Spleen (tissue), 11 donors: ENCODE measurements around the gene CNOT6. TPM values are rescaled to one million over a fixed set of nuclear protein-coding genes. Genes with fewer than 3 reads are reported as not detected.

ENCODE experiments used
- DNase-seq: peaks from one replicate; pipeline ENCODE4 v3.0.0-alpha.2; 2020
- H3K27ac ChIP-seq, 8 donors: fragments of 200-600 bp; sonication (generic) in 7 of 8; 1 replicate in 4 of 8; 2 replicates in 4 of 8; pipeline versions ENCODE4 v1.5.0 to v1.8.0; 2016 to 2021; ENCODE audit warnings: inconsistent platforms in 4 of 8, mild to moderate bottlenecking in 4 of 8, moderate library complexity in 1 of 8
- H3K27me3 ChIP-seq, 7 donors: fragments of 200-600 bp; sonication (generic) in 6 of 7; replicated peaks in 1 of 7; 1 replicate in 4 of 7; 2 replicates in 3 of 7; pipeline versions ENCODE4 v1.5.0 to v1.8.0; 2016 to 2021; ENCODE audit warnings: inconsistent platforms in 3 of 7, mild to moderate bottlenecking in 1 of 7
- H3K36me3 ChIP-seq, 6 donors: fragments of 200-600 bp; sonication (generic) in 5 of 6; 1 replicate in 4 of 6; 2 replicates in 2 of 6; pipeline versions ENCODE4 v1.5.0 to v1.8.0; 2016 to 2021; ENCODE audit warnings: inconsistent platforms in 2 of 6
- H3K4me1 ChIP-seq, 6 donors: fragments of 200-600 bp; sonication (generic) in 5 of 6; 1 replicate in 3 of 6; 2 replicates in 3 of 6; pipeline versions ENCODE4 v1.5.0 to v1.8.0; 2016 to 2021; ENCODE audit warnings: inconsistent platforms in 3 of 6
- H3K4me3 ChIP-seq, 8 donors: fragments of 200-600 bp; sonication (generic) in 7 of 8; 1 replicate in 4 of 8; 2 replicates in 4 of 8; pipeline versions ENCODE4 v1.5.0 to v1.8.0; 2016 to 2021; ENCODE audit warnings: inconsistent platforms in 4 of 8, mild to moderate bottlenecking in 4 of 8, moderate library complexity in 2 of 8
- H3K9me3 ChIP-seq, 8 donors: fragments of 200-600 bp; sonication (generic) in 7 of 8; 1 replicate in 4 of 8; 2 replicates in 4 of 8; pipeline versions ENCODE4 v1.5.0 to v1.8.0; 2016 to 2021; ENCODE audit warnings: inconsistent platforms in 4 of 8
- POLR2A ChIP-seq, 3 donors: fragments of 450-650 bp; IDR thresholded peaks; one replicate each; pipeline ENCODE4 v1.5.1; 2017; ENCODE audit warnings: antibody characterized with exemption in 3 of 3, mild to moderate bottlenecking in 1 of 3
- POLR2AphosphoS5 ChIP-seq, 3 donors: sonication (generic); formaldehyde crosslinking; IDR thresholded peaks; one replicate each; pipeline ENCODE4 v1.5.1; 2017; ENCODE audit warnings: antibody characterized with exemption in 3 of 3
- WGBS, 5 donors: extraction: QIAGEN DNeasy Blood & Tissue Kit in 3 of 5; methylation state at CpG; one replicate each; pipeline versions ENCODE4 v1.1.5 to v1.1.7; 2013 to 2018; 5-methylcytosine and 5-hydroxymethylcytosine counted together
- intact Hi-C: fragments of 100-400 bp; cut with DNase I; formaldehyde crosslinking; loops from one replicate; pipeline ENCODE4 v1.15.0; 2023; ENCODE audit warnings: low total_unique reads
- polyA plus RNA-seq, 3 donors: library from polyadenylated mRNA; stranded (reverse); fragments of 200-250 nt; gene quantifications; one replicate each; pipeline ENCODE4 v1.2.1, GENCODE V29; 2013
- total RNA-seq, 7 donors: library from RNA; depleted of rRNA in 3 of 7; stranded (reverse); fragments of >200 nt in 3 of 7; fragmentation: NEBNext Ultra II Directional in 4 of 7; extraction: Animal tissue kit (Norgen Biotek cat#: 25700) in 4 of 7; gene quantifications; one replicate each; pipeline versions ENCODE4 v1.1.0 to v1.2.1, GENCODE V29; 2016 to 2021
- TF ChIP-seq, protein P1 (sequence below), 11 experiments: fragments of 200-600 bp in 7 of 11; fragments of 450-650 bp in 4 of 11; sonication (generic) in 4 of 11; IDR thresholded peaks in 8 of 11; conservative IDR thresholded peaks in 3 of 11; 1 replicate in 7 of 11; 2 replicates in 4 of 11; pipeline versions ENCODE4 v1.4.0 to v1.8.0; 2016 to 2021; ENCODE audit warnings: antibody characterized with exemption in 11 of 11, inconsistent platforms in 4 of 11, mild to moderate bottlenecking in 1 of 11
- donor health status: healthy with polysubstance abuse.
- donor health status: DM: no; HTN: no; CAD: no; lungs with moderate emphysema.
- donor health status: DM: no; HTN: no; CAD: no.
- donor health status: Bipolar disorder and iron deficiency.
- donor health status: healthy.
- donor health status: DM: no; HTN: no; CAD: no.
- donor health status: DM: yes; HTN: yes; CAD: no.

Gene CNOT6
- total and polyA plus RNA-seq, 10 donors = 5.5 to 26.5 (median 21.6) TPM

DNA sequence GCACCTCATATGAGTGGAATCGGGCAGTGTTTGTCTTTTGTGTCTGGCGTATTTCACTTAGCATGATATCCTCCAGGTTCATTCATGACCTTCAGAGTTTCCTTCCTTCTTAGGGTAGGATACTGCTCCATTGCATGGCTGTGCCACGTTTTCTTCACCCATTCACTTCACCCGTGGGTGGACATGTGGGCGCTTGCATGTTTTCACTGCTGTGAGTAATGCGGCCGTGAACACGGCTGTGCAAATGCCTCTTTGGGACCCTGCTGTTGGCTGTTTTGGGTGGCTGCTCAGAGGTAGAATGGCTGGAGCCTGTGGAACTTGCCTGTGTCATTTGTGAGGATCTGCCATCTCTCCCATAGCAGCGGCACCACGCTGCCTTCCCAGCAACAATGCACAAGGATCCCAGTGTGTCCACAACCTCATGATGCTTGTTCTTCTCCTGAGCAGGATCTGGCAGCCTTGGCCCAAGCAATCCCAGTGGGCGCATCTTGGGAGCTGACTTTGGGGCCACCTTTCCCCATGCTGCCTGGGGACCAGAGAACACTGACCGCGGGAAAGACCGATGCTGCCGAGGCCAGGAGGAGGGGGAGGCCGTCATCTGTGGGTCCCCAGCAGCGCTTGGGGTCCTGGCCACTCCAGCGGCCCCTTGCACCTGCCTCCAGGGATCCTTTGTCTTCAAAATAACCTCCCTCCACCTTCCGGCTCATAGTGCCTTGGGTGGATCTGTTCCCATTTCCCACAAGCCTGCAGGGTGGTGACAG lies 99.4 kb downstream of the CNOT6 start:
- intact Hi-C loops = no loop called here
- Histone ChIP-seq H3K27ac (no peak overlapping the region), H3K36me3 (no peaks in the 10 kb centered on the region), H3K4me3 (no peak overlapping the region), H3K4me1 (peaks cover 5 to 28% (median 22%) of the 10 kb centered on the region in 6 donors), H3K9me3 (no peaks in the 10 kb centered on the region), H3K27me3 (peaks cover 0 to 59% (median 28%) of the 10 kb centered on the region in 7 donors)
- no peak for DNase-seq
- WGBS, 5 donors = 75 to 91% (median 86%) methylated on average over 13 to 19 of the region's 19 CpGs
- TF ChIP-seq, protein P1, sequence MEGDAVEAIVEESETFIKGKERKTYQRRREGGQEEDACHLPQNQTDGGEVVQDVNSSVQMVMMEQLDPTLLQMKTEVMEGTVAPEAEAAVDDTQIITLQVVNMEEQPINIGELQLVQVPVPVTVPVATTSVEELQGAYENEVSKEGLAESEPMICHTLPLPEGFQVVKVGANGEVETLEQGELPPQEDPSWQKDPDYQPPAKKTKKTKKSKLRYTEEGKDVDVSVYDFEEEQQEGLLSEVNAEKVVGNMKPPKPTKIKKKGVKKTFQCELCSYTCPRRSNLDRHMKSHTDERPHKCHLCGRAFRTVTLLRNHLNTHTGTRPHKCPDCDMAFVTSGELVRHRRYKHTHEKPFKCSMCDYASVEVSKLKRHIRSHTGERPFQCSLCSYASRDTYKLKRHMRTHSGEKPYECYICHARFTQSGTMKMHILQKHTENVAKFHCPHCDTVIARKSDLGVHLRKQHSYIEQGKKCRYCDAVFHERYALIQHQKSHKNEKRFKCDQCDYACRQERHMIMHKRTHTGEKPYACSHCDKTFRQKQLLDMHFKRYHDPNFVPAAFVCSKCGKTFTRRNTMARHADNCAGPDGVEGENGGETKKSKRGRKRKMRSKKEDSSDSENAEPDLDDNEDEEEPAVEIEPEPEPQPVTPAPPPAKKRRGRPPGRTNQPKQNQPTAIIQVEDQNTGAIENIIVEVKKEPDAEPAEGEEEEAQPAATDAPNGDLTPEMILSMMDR (IDR thresholded peaks at IDR 0.05 in 8 of 11, conservative IDR thresholded peaks at IDR 0.05 in 3 of 11) = no peak
- no peak for TF ChIP-seq POLR2AphosphoS5 (IDR thresholded peaks at IDR 0.05)
- no peak for TF ChIP-seq POLR2A (IDR thresholded peaks at IDR 0.05)

DNA sequence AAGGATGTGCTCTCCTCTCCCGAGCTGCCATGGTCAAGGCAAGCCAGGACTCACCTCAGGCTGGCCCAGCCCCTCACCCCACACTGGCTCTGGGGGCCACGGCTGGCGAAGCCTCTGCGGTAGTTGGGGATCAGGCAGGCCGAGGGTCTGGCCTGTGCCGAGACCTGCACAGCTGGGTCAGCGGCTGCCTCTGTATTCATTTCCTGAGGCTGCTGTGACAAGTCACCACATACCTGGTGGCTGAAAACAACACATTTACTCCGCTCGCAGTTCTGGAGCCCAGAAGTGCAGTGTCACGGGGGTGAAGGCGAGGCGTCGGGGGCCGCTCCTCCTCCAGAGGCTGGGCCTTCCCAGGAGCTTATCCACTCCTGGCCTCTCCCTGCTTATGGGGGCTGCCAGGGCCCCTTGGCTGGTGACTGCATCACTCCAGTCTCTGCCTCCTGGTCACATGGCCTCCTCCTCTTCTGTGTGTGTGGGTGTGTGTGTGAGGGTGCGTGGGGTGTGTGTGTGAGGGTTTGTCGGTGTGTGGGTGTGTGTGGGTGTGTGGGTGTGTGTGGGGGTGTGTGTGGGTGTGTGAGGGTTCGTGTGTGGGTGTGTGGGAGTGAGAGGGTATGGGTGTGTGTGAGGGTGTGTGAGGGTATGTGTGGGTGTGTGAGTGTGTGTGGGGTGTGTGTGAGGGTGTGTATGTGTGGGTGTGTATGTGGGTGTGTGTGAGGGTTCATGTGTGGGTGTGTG lies 100.3 kb downstream of the CNOT6 start:
- no peaks in the 10 kb centered on the region for H3K36me3 ChIP-seq
- H3K4me1 ChIP-seq = peaks cover 5 to 26% (median 22%) of the 10 kb centered on the region in 6 donors
- DNase-seq = no peak
- peaks cover 0 to 50% (median 25%) of the 10 kb centered on the region in 7 donors for H3K27me3 ChIP-seq
- no peak overlapping the region for H3K27ac ChIP-seq
- TF ChIP-seq POLR2A (IDR thresholded peaks at IDR 0.05) (no peak), POLR2AphosphoS5 (IDR thresholded peaks at IDR 0.05) (no peak)
- TF ChIP-seq, protein P1 (IDR thresholded peaks at IDR 0.05 in 8 of 11, conservative IDR thresholded peaks at IDR 0.05 in 3 of 11) = no peak
- 82 to 91% (median 88%) methylated on average over 12 to 17 of the region's 17 CpGs for WGBS, 5 donors
- no peaks in the 10 kb centered on the region for H3K9me3 ChIP-seq
- no peak overlapping the region for H3K4me3 ChIP-seq
- intact Hi-C loops = no loop called here

DNA sequence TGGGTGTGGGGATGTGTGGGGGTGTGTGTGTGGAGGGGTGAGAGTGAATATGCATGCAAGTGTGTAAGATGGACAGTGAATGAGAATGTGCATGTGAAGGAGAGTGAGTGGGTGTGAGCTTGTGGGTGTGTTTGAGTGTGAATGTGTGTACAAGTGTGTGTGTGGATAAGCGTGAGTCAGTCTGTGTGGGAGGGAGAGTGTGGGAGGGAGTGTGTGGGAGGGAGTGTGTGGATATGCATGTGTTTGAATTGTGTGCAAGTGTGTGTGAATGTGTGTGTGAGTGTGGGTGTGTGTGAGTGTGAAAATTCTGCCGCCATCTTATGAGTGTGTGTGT lies 100.8 kb downstream of the CNOT6 start:
- no peak for TF ChIP-seq POLR2A (IDR thresholded peaks at IDR 0.05)
- TF ChIP-seq, protein P1 (IDR thresholded peaks at IDR 0.05 in 8 of 11, conservative IDR thresholded peaks at IDR 0.05 in 3 of 11) = no peak
- no peak for TF ChIP-seq POLR2AphosphoS5 (IDR thresholded peaks at IDR 0.05)
- Histone ChIP-seq H3K27ac (no peak overlapping the region), H3K27me3 (peaks cover 0 to 45% (median 19%) of the 10 kb centered on the region in 7 donors), H3K4me3 (no peak overlapping the region), H3K9me3 (no peaks in the 10 kb centered on the region), H3K36me3 (no peaks in the 10 kb centered on the region), H3K4me1 (peaks cover 5 to 20% (median 18%) of the 10 kb centered on the region in 6 donors)
- intact Hi-C loops = no loop called here
- 72 to 94% (median 88%) methylated on average over 2 of the region's 2 CpGs for WGBS, 5 donors
- no peak for DNase-seq
